ENCODE measurements around the gene REST. TPM values are rescaled to one million over a fixed set of nuclear protein-coding genes. Genes with fewer than 3 reads are reported as not detected.

Gene REST
- polyA plus RNA-seq, 3 donors = 6.3 to 71.2 (median 44.2) TPM

GRCh38 chr4:56874166-56874565, 33.5 kb upstream of the REST start:
- no peaks in the 10 kb centered on the region for H3K9me3 ChIP-seq (replicated peaks in 1 of 2; ENCODE audit: control insufficient read depth in 1 of 2, insufficient read depth in 1 of 2, low read length in 2 of 2)
- no peak overlapping the region for H3K27ac ChIP-seq (ENCODE audit: low read depth in 1 of 2, low read length in 2 of 2)
- Mint-ChIP-seq H3K9me3 (no peaks in the 10 kb centered on the region), H3K27me3 (ENCODE audit: low read depth in 3 of 3) (peaks cover 0 to 9% (median 2%) of the 10 kb centered on the region in 3 donors), H3K4me3 (no peak overlapping the region), H3K27ac (no peak overlapping the region), H3K4me1 (peaks cover 16% of the 10 kb centered on the region), H3K36me3 (no peaks in the 10 kb centered on the region)
- H3K4me3 ChIP-seq (replicated peaks in 1 of 3; ENCODE audit: low read depth in 2 of 3, low read length in 3 of 3) = no peak overlapping the region
- no peaks in the 10 kb centered on the region for H3K79me2 ChIP-seq (ENCODE audit: insufficient read depth, low read length)
- no peak for DNase-seq
- no peaks in the 10 kb centered on the region for H3K27me3 ChIP-seq (ENCODE audit: control insufficient read depth in 2 of 2, insufficient read depth in 2 of 2, low read length in 2 of 2)
- H3K4me2 ChIP-seq (replicated peaks; ENCODE audit: extremely low read depth, low read length, poor library complexity, severe bottlenecking) = no peak overlapping the region
- TF ChIP-seq CTCF (IDR thresholded peaks at IDR 0.05) = no peak
- no peaks in the 10 kb centered on the region for H4K20me1 ChIP-seq (ENCODE audit: insufficient read depth, low read length)
- WGBS (ENCODE audit: insufficient coverage) = 100% methylated on average over 1 of the region's 10 CpGs
- peaks cover 9 to 12% of the 10 kb centered on the region in 2 donors for H3K4me1 ChIP-seq (ENCODE audit: control insufficient read depth in 1 of 2, insufficient read depth in 2 of 2, low read length in 2 of 2)
- intact Hi-C loops (cut with micrococcal nuclease) = no loop called here
- H2AFZ ChIP-seq (ENCODE audit: insufficient read depth, low read depth, low read length, poor library complexity, severe bottlenecking) = no peak overlapping the region
- H3K9ac ChIP-seq (ENCODE audit: insufficient read depth, low read length, poor library complexity, severe bottlenecking) = no peak overlapping the region
- no peaks in the 10 kb centered on the region for H3K36me3 ChIP-seq (replicated peaks in 1 of 2; ENCODE audit: control insufficient read depth in 1 of 2, insufficient read depth in 2 of 2, low read length in 2 of 2)

GRCh38 chr4:56874923-56875322, 32.8 kb upstream of the REST start:
- H3K36me3 Mint-ChIP-seq = no peaks in the 10 kb centered on the region
- DNase-seq = no peak
- no peaks in the 10 kb centered on the region for H3K9me3 Mint-ChIP-seq
- Histone ChIP-seq H3K27me3 (ENCODE audit: control insufficient read depth in 2 of 2, insufficient read depth in 2 of 2, low read length in 2 of 2) (no peaks in the 10 kb centered on the region), H3K9me3 (replicated peaks in 1 of 2; ENCODE audit: control insufficient read depth in 1 of 2, insufficient read depth in 1 of 2, low read length in 2 of 2) (no peaks in the 10 kb centered on the region), H3K4me3 (replicated peaks in 1 of 3; ENCODE audit: low read depth in 2 of 3, low read length in 3 of 3) (no peak overlapping the region), H3K36me3 (replicated peaks in 1 of 2; ENCODE audit: control insufficient read depth in 1 of 2, insufficient read depth in 2 of 2, low read length in 2 of 2) (no peaks in the 10 kb centered on the region), H2AFZ (ENCODE audit: insufficient read depth, low read depth, low read length, poor library complexity, severe bottlenecking) (no peak overlapping the region), H3K4me2 (replicated peaks; ENCODE audit: extremely low read depth, low read length, poor library complexity, severe bottlenecking) (no peak overlapping the region), H3K4me1 (ENCODE audit: control insufficient read depth in 1 of 2, insufficient read depth in 2 of 2, low read length in 2 of 2) (peaks cover 11 to 12% of the 10 kb centered on the region in 2 donors), H4K20me1 (ENCODE audit: insufficient read depth, low read length) (no peaks in the 10 kb centered on the region), H3K27ac (ENCODE audit: low read depth in 1 of 2, low read length in 2 of 2) (no peak overlapping the region), H3K9ac (ENCODE audit: insufficient read depth, low read length, poor library complexity, severe bottlenecking) (no peak overlapping the region), H3K79me2 (ENCODE audit: insufficient read depth, low read length) (no peaks in the 10 kb centered on the region)
- H3K27ac Mint-ChIP-seq = no peak overlapping the region
- no peak overlapping the region for H3K4me3 Mint-ChIP-seq
- intact Hi-C loops (cut with micrococcal nuclease) = no loop called here
- peaks cover 0 to 9% (median 4%) of the 10 kb centered on the region in 3 donors for H3K27me3 Mint-ChIP-seq (ENCODE audit: low read depth in 3 of 3)
- peaks cover 19% of the 10 kb centered on the region for H3K4me1 Mint-ChIP-seq
- TF ChIP-seq CTCF (IDR thresholded peaks at IDR 0.05) = no peak
- WGBS (ENCODE audit: insufficient coverage) = 94% methylated on average over 5 of the region's 6 CpGs
